Vagina (tissue), 2 donors: ENCODE data around the gene TFF1. TPM values are rescaled to one million over a fixed set of nuclear protein-coding genes. Genes with fewer than 3 reads are reported as not detected.

Experiments
- DNase-seq, 2 donors: peaks; one replicate each; pipeline ENCODE4 v3.0.0-alpha.2; 2017; ENCODE audit errors: extremely low spot score in 2 of 2
- H3K27ac ChIP-seq: fragments of 200-600 bp; sonication (generic); one replicate; pipeline ENCODE4 v1.5.1; 2019
- H3K27me3 ChIP-seq: fragments of 200-600 bp; sonication (generic); one replicate; pipeline ENCODE4 v1.5.1; 2019
- H3K36me3 ChIP-seq, 2 donors: fragments of 200-600 bp; sonication (generic); one replicate each; pipeline ENCODE4 v1.5.1; 2017 to 2019
- H3K4me1 ChIP-seq: fragments of 200-600 bp; sonication (generic); one replicate; pipeline ENCODE4 v1.5.1; 2019
- H3K4me3 ChIP-seq, 2 donors: fragments of 200-600 bp; sonication (generic); 1 replicate in 1 of 2; 2 replicates in 1 of 2; pipeline ENCODE4 v1.5.1; 2016 to 2019
- H3K9me3 ChIP-seq: fragments of 200-600 bp; sonication (generic); one replicate; pipeline ENCODE4 v1.5.1; 2019
- POLR2A ChIP-seq, 2 donors: fragments of 450-650 bp; IDR thresholded peaks; one replicate each; pipeline ENCODE4 v1.6.1; 2017; ENCODE audit warnings: antibody characterized with exemption in 2 of 2, mild to moderate bottlenecking in 2 of 2, moderate library complexity in 2 of 2
- POLR2AphosphoS5 ChIP-seq, 2 donors: sonication (generic); formaldehyde crosslinking; IDR thresholded peaks; one replicate each; pipeline ENCODE4 v1.9.0; 2017; ENCODE audit warnings: antibody characterized with exemption in 2 of 2, mild to moderate bottlenecking in 2 of 2, low read depth in 1 of 2; ENCODE audit not compliant: insufficient read depth in 1 of 2
- intact Hi-C: fragments of 100-400 bp; cut with DNase I; formaldehyde crosslinking; loops from one replicate; pipeline ENCODE4 v1.15.1; 2023
- total RNA-seq: library from RNA; depleted of rRNA; stranded (reverse); fragments of >200 nt; gene quantifications from one replicate; pipeline ENCODE4 v1.2.3, GENCODE V29; 2016
- TF ChIP-seq, protein P1 (sequence below), 3 experiments: fragments of 450-650 bp in 2 of 3; fragments of 200-600 bp in 1 of 3; sonication (generic) in 1 of 3; IDR thresholded peaks; one replicate each; pipeline ENCODE4 v1.5.1; 2017 to 2019; ENCODE audit warnings: antibody characterized with exemption in 3 of 3, mild to moderate bottlenecking in 2 of 3, moderate library complexity in 2 of 3

Gene TFF1
- total RNA-seq, 1 donor from 2014 or later: not detected

DNA sequence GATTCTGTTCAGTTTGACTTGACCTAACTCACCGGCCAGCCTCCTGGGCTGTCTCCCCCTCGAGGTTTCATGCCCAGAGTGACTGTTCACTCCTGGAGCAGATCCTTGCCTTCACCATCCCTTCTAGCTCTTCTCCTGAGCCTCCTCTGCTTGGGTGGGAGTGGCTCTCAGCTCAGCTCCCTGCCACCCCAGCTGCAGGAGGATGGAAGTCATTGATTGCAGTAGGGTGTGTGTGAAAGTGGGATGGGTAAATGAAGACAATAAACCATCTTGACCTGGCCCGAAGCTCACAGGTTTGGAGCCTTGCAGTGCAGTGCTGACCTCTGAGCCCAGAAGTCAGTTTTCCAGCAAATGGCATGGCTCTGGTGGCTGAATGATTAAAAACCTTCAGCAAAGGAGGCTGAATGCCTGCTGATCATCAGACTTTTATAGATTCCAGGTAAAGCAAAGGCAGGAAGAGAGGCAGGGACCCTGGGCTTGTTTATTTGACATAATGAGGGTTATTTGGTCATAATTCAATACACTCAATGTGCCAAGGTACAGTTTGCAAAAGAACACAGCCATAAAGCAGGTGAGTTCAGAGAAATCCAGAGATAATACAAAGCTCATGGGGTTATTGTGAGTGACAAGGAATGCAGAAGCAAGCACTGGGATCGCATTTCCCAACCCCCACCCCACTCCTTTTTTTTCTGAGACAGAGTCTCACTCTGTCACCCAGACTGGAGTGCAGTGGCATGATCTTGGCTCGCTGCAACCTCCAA, 33.6 kb downstream of the TFF1 start:
- DNase-seq: peak in 1 of 2 donors; percentile 72
- TF ChIP-seq POLR2A (IDR thresholded peaks at IDR 0.05): no peak
- H3K27me3 ChIP-seq: no peaks in the 10 kb centered on the region
- intact Hi-C loops: no loop called here
- H3K4me1 ChIP-seq: peaks cover 2% of the 10 kb centered on the region
- no peak overlapping the region for H3K4me3 ChIP-seq
- no peaks in the 10 kb centered on the region for H3K36me3 ChIP-seq
- no peak overlapping the region for H3K27ac ChIP-seq
- no peaks in the 10 kb centered on the region for H3K9me3 ChIP-seq

DNA sequence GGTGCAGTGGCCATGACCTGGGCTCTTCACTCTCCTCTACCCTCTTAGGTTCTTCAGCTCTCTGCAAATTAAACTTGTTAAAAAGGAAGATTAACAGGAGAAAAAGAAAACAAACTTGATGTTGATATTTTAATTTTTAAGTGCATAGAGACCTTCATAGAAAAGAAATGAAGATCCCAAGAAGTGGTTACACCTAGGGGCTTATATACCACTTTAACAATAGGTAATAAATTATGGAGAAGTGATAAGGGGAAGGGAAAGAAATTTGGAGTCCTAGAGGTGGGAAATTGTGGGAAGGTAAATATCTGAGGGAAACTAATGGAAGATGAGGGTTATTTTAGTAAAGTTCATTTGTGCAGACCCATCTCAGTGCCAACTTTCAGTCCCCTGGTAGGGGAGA, 34.7 kb downstream of the TFF1 start:
- Histone ChIP-seq H3K4me1 (no peaks in the 10 kb centered on the region), H3K27me3 (no peaks in the 10 kb centered on the region)
- intact Hi-C loops: no loop called here

GRCh38 chr21:42330380-42331371, 35.7 kb downstream of the TFF1 start:
- H3K4me3 ChIP-seq: no peak overlapping the region
- intact Hi-C loops: no loop called here
- no peak overlapping the region for H3K27ac ChIP-seq
- H3K27me3 ChIP-seq: no peaks in the 10 kb centered on the region
- no peak for DNase-seq
- H3K4me1 ChIP-seq: no peaks in the 10 kb centered on the region
- H3K36me3 ChIP-seq: no peaks in the 10 kb centered on the region
- TF ChIP-seq POLR2AphosphoS5 (IDR thresholded peaks at IDR 0.05; ENCODE audit: insufficient read depth in 1 of 2, low read depth in 1 of 2) (no peak), POLR2A (IDR thresholded peaks at IDR 0.05) (no peak)
- TF ChIP-seq, protein P1, sequence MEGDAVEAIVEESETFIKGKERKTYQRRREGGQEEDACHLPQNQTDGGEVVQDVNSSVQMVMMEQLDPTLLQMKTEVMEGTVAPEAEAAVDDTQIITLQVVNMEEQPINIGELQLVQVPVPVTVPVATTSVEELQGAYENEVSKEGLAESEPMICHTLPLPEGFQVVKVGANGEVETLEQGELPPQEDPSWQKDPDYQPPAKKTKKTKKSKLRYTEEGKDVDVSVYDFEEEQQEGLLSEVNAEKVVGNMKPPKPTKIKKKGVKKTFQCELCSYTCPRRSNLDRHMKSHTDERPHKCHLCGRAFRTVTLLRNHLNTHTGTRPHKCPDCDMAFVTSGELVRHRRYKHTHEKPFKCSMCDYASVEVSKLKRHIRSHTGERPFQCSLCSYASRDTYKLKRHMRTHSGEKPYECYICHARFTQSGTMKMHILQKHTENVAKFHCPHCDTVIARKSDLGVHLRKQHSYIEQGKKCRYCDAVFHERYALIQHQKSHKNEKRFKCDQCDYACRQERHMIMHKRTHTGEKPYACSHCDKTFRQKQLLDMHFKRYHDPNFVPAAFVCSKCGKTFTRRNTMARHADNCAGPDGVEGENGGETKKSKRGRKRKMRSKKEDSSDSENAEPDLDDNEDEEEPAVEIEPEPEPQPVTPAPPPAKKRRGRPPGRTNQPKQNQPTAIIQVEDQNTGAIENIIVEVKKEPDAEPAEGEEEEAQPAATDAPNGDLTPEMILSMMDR (IDR thresholded peaks at IDR 0.05): no peak
- no peaks in the 10 kb centered on the region for H3K9me3 ChIP-seq

More for the DNA sequence above, 34.7 kb downstream of the TFF1 start:
- Histone ChIP-seq H3K4me3 (no peak overlapping the region), H3K27ac (no peak overlapping the region), H3K9me3 (no peaks in the 10 kb centered on the region), H3K36me3 (no peaks in the 10 kb centered on the region)
- TF ChIP-seq, protein P1 (IDR thresholded peaks at IDR 0.05): no peak
- TF ChIP-seq POLR2A (IDR thresholded peaks at IDR 0.05): no peak
- TF ChIP-seq POLR2AphosphoS5 (IDR thresholded peaks at IDR 0.05; ENCODE audit: insufficient read depth in 1 of 2, low read depth in 1 of 2): no peak
- DNase-seq: no peak

DNA sequence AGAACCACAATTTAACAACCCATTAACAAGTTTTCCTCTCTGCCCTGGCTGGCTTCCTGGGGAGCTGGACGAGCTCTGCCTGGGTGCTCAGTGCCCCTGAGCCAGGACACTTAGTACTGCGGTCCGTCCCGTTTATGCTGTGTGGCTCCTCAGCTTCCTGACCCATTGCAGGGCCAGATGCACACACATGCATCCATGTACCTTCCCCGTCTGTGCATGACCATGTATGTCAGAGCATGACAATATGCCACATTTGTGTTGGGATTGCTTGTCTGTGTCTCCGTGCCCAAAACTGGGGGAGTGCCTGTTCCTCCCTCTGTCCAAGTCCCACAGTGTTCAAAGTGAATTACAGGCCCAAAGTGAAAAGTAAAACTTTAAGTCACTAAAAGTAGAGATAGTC, 41.4 kb downstream of the TFF1 start:
- H3K27me3 ChIP-seq: no peaks in the 10 kb centered on the region
- intact Hi-C loops: no loop called here
- no peaks in the 10 kb centered on the region for H3K36me3 ChIP-seq
- H3K27ac ChIP-seq: no peak overlapping the region
- no peaks in the 10 kb centered on the region for H3K4me1 ChIP-seq
- TF ChIP-seq, protein P1 (IDR thresholded peaks at IDR 0.05): no peak
- TF ChIP-seq POLR2A (IDR thresholded peaks at IDR 0.05) (no peak), POLR2AphosphoS5 (IDR thresholded peaks at IDR 0.05; ENCODE audit: insufficient read depth in 1 of 2, low read depth in 1 of 2) (no peak)
- H3K4me3 ChIP-seq: no peak overlapping the region
- no peak for DNase-seq
- H3K9me3 ChIP-seq: no peaks in the 10 kb centered on the region

- Histone ChIP-seq H3K9me3 (no peaks in the 10 kb centered on the region), H3K4me3 (no peak overlapping the region), H3K27ac (no peak overlapping the region), H3K4me1 (no peaks in the 10 kb centered on the region), H3K36me3 (no peaks in the 10 kb centered on the region), H3K27me3 (no peaks in the 10 kb centered on the region)
- intact Hi-C loops: no loop called here
- no peak for DNase-seq
- no peak for TF ChIP-seq POLR2AphosphoS5 (IDR thresholded peaks at IDR 0.05; ENCODE audit: insufficient read depth in 1 of 2, low read depth in 1 of 2)
- TF ChIP-seq, protein P1 (IDR thresholded peaks at IDR 0.05): no peak
- no peak for TF ChIP-seq POLR2A (IDR thresholded peaks at IDR 0.05)
These were observed 44.5 kb downstream of the TFF1 start for GRCh38 chr21:42321845-42322244.
